HL-60 (cell line): Measurements from ENCODE around the gene PRMT7.

Experiments used
- DNase-seq, 2 experiments: peaks; one replicate each; pipeline ENCODE4 v3.0.0-alpha.2; 2010 to 2020; ENCODE audit warnings: low read depth in 1 of 2, low spot score in 1 of 2
- H3K27ac ChIP-seq: fragments of 250-450 bp; sonication (Bioruptor Pico); replicated peaks from 2 replicates; pipeline ENCODE4 v1.5.1; 2020; ENCODE audit warnings: mild to moderate bottlenecking, moderate library complexity
- H3K27me3 ChIP-seq: fragments of 250-450 bp; sonication (Bioruptor Pico); 2 replicates; pipeline ENCODE4 v1.5.1; 2021; ENCODE audit warnings: mild to moderate bottlenecking, moderate library complexity; ENCODE audit not compliant: insufficient read depth, poor library complexity, severe bottlenecking
- H3K4me3 ChIP-seq: replicated peaks from 2 replicates; pipeline ENCODE4 v1.5.1; 2011; ENCODE audit warnings: mild to moderate bottlenecking, control low read depth, low read length; ENCODE audit not compliant: insufficient read depth
- CTCF ChIP-seq: IDR thresholded peaks from one replicate; pipeline ENCODE4 v1.5.1; 2011; ENCODE audit warnings: low read length, control low read depth, inconsistent platforms; ENCODE audit not compliant: insufficient read depth
- GABPA ChIP-seq: IDR thresholded peaks from 2 replicates; pipeline ENCODE4 v1.6.1; 2012; ENCODE audit warnings: low read depth
- POLR2AphosphoS5 ChIP-seq: IDR thresholded peaks from 2 replicates; pipeline ENCODE4 v1.6.1; 2012; ENCODE audit warnings: low read depth
- SPI1 ChIP-seq: IDR thresholded peaks from 2 replicates; pipeline ENCODE4 v1.6.1; 2012; ENCODE audit warnings: low read depth, mild to moderate bottlenecking, borderline replicate concordance
- TF ChIP-seq, protein P1 (sequence below): IDR thresholded peaks from 2 replicates; pipeline ENCODE4 v1.6.1; 2012; ENCODE audit warnings: low read depth; ENCODE audit not compliant: insufficient replicate concordance

Gene PRMT7

DNA sequence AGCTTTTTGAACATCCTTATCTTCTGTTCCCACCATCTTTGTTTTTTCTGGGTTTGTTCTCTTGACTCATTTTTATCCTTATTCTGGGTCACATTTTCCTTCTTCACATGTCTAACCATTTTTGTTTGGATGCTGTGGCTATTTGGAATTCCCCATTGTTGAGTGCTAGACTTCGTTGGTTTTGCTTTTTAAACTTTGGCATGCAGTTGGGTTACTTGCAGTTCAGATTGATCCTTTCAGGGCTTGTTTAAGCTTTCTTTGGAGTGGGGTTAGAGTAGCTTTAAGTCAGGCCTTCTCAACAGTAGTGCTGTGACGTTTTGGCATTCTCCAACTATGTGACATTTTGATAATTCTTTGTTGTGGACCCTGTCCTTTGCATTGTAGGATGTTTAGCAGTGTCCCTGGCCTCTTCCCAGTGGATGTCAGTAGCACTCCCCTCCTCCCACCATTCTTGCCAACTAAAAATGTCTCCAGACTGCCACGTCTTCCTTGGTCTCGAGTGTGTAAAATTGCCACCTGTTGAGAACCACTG, 21.1 kb downstream of the PRMT7 start:
- Histone ChIP-seq H3K4me3 (no peak overlapping the region), H3K27me3 (no peaks in the 10 kb centered on the region), H3K27ac (peak overlapping the region; percentile 58)
- DNase-seq = no peak
- TF ChIP-seq, protein P1, sequence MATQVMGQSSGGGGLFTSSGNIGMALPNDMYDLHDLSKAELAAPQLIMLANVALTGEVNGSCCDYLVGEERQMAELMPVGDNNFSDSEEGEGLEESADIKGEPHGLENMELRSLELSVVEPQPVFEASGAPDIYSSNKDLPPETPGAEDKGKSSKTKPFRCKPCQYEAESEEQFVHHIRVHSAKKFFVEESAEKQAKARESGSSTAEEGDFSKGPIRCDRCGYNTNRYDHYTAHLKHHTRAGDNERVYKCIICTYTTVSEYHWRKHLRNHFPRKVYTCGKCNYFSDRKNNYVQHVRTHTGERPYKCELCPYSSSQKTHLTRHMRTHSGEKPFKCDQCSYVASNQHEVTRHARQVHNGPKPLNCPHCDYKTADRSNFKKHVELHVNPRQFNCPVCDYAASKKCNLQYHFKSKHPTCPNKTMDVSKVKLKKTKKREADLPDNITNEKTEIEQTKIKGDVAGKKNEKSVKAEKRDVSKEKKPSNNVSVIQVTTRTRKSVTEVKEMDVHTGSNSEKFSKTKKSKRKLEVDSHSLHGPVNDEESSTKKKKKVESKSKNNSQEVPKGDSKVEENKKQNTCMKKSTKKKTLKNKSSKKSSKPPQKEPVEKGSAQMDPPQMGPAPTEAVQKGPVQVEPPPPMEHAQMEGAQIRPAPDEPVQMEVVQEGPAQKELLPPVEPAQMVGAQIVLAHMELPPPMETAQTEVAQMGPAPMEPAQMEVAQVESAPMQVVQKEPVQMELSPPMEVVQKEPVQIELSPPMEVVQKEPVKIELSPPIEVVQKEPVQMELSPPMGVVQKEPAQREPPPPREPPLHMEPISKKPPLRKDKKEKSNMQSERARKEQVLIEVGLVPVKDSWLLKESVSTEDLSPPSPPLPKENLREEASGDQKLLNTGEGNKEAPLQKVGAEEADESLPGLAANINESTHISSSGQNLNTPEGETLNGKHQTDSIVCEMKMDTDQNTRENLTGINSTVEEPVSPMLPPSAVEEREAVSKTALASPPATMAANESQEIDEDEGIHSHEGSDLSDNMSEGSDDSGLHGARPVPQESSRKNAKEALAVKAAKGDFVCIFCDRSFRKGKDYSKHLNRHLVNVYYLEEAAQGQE = no peak
- TF ChIP-seq GABPA = no peak
- no peak for TF ChIP-seq SPI1
- no peak for TF ChIP-seq CTCF
- no peak for TF ChIP-seq POLR2AphosphoS5

- Histone ChIP-seq H3K27ac (peak overlapping the region; percentile 58), H3K4me3 (no peak overlapping the region), H3K27me3 (no peaks in the 10 kb centered on the region)
- DNase-seq = peak; percentile 89 to 97
- TF ChIP-seq CTCF (no peak), SPI1 (peak; percentile 86; the same call in 1 of the 2 replicates), GABPA (no peak), POLR2AphosphoS5 (peak; percentile 85)
- TF ChIP-seq, protein P1 = peak; percentile 41
Measured at GRCh38 chr16:68332411-68333121, 21.7 kb downstream of the PRMT7 start.

DNA sequence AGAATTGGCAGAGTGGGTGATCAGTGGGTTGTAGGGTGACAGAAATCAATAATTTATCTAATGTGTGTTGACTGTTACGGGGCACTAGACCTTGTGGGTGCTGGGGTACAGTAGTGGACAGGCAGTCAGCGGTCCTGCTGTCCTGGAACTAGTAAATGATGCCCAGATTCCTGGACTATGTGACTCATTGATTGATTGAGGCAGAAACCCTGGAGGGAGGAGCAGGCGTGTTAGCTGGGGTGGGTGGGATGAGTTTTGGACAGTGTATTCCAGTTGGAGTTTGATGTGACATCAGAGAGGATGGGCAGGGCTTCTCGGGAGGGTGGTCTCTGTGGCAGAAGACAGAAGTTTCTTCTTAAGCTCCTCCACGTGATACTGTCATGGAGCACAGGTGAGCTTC, 24.4 kb downstream of the PRMT7 start:
- no peak for TF ChIP-seq GABPA
- no peak for TF ChIP-seq SPI1
- no peak for TF ChIP-seq POLR2AphosphoS5
- no peak for TF ChIP-seq CTCF
- TF ChIP-seq, protein P1 = no peak
- no peak for DNase-seq

More for the DNA sequence above, 24.4 kb downstream of the PRMT7 start:
- Histone ChIP-seq H3K27ac (no peak overlapping the region), H3K27me3 (no peaks in the 10 kb centered on the region), H3K4me3 (no peak overlapping the region)
